OCI-LY1 (cell line): Measurements from ENCODE around the gene UGT3A2.

Experiments used
- H2AFZ ChIP-seq: fragments of 200-600 bp; sonication (generic), shearing (Covaris generic); 2 replicates; pipeline ENCODE4 v1.6.0; 2014; ENCODE audit warnings: antibody characterized with exemption, mild to moderate bottlenecking, low read length
- H3F3A ChIP-seq: fragments of 200-600 bp; sonication (generic), shearing (Covaris generic); 2 replicates; pipeline ENCODE4 v1.6.0; 2014; ENCODE audit warnings: mild to moderate bottlenecking, antibody characterized with exemption, low read length, moderate library complexity; ENCODE audit not compliant: insufficient read depth
- H3K27ac ChIP-seq: fragments of 200-600 bp; sonication (generic); 2 replicates; pipeline ENCODE4 v1.5.1; 2014; ENCODE audit warnings: low read length, mixed run types, mild to moderate bottlenecking, low read depth; ENCODE audit not compliant: poor library complexity, severe bottlenecking
- H3K27me3 ChIP-seq: fragments of 200-600 bp; sonication (generic); 2 replicates; pipeline ENCODE4 v1.6.0; 2014; ENCODE audit warnings: antibody characterized with exemption, mild to moderate bottlenecking, low read length, moderate library complexity; ENCODE audit not compliant: insufficient read depth
- H3K36me3 ChIP-seq: fragments of 200-600 bp; sonication (generic); 2 replicates; pipeline ENCODE4 v1.6.1; 2014; ENCODE audit warnings: mild to moderate bottlenecking, antibody characterized with exemption, low read length, moderate library complexity, mixed read lengths; ENCODE audit not compliant: insufficient read depth
- H3K4me1 ChIP-seq: fragments of 200-600 bp; sonication (generic); 2 replicates; pipeline ENCODE4 v1.5.1; 2014; ENCODE audit warnings: mild to moderate bottlenecking, low read length, moderate library complexity; ENCODE audit not compliant: insufficient read depth, severe bottlenecking
- H3K4me2 ChIP-seq: fragments of 200-600 bp; sonication (generic), shearing (Covaris generic); 2 replicates; pipeline ENCODE4 v1.6.1; 2014; ENCODE audit warnings: low read length
- H3K4me3 ChIP-seq: fragments of 200-600 bp; sonication (generic); 2 replicates; pipeline ENCODE4 v1.5.1; 2014; ENCODE audit warnings: low read length, low read depth, mild to moderate bottlenecking, mixed read lengths; ENCODE audit not compliant: poor library complexity, severe bottlenecking
- H3K79me2 ChIP-seq: fragments of 200-600 bp; shearing (Covaris generic); 2 replicates; pipeline ENCODE4 v1.6.1; 2016; ENCODE audit warnings: mixed run types, low read length, mixed read lengths; ENCODE audit not compliant: insufficient read depth
- H3K9ac ChIP-seq: fragments of 200-600 bp; sonication (generic), shearing (Covaris generic); 2 replicates; pipeline ENCODE4 v1.6.1; 2014; ENCODE audit warnings: mild to moderate bottlenecking, low read length, mixed read lengths
- H3K9me2 ChIP-seq: fragments of 200-600 bp; sonication (generic), shearing (Covaris generic); 2 replicates; pipeline ENCODE4 v1.6.1; 2014; ENCODE audit warnings: low read depth, mild to moderate bottlenecking, low read length, mixed read lengths
- H3K9me3 ChIP-seq: fragments of 200-600 bp; shearing (Covaris generic); 2 replicates; pipeline ENCODE4 v1.6.1; 2014; ENCODE audit warnings: low read length, mixed read lengths
- H4K20me1 ChIP-seq: fragments of 200-600 bp; sonication (generic), shearing (Covaris generic); 2 replicates; pipeline ENCODE4 v1.6.0; 2016; ENCODE audit warnings: mild to moderate bottlenecking, low read length; ENCODE audit not compliant: insufficient read depth
- CTCF ChIP-seq: fragments of 200-600 bp; sonication (generic), shearing (Covaris generic); IDR thresholded peaks from 2 replicates; pipeline ENCODE4 v1.5.1; 2017; ENCODE audit warnings: mild to moderate bottlenecking, antibody characterized with exemption, low read length, moderate library complexity, mixed read lengths
- EZH2 ChIP-seq: fragments of 200-600 bp; sonication (generic), shearing (Covaris generic); IDR thresholded peaks from 2 replicates; pipeline ENCODE4 v1.8.0; 2017; ENCODE audit warnings: borderline replicate concordance, mixed run types, mild to moderate bottlenecking, antibody characterized with exemption, low read length, moderate library complexity, mixed read lengths

Gene UGT3A2

GRCh38 chr5:36055984-36056383, 10.7 kb downstream of the UGT3A2 start:
- TF ChIP-seq EZH2 (no peak), CTCF (no peak)
- H3K9me3 ChIP-seq, result no peaks in the 10 kb centered on the region
- no peak overlapping the region for H3K4me3 ChIP-seq
- H3K36me3 ChIP-seq, result no peaks in the 10 kb centered on the region
- no peaks in the 10 kb centered on the region for H3K27me3 ChIP-seq
- H3K4me2 ChIP-seq, result no peak overlapping the region
- H3K4me1 ChIP-seq, result no peaks in the 10 kb centered on the region
- H3K27ac ChIP-seq, result no peak overlapping the region
- no peaks in the 10 kb centered on the region for H3F3A ChIP-seq
- no peak overlapping the region for H2AFZ ChIP-seq
- no peaks in the 10 kb centered on the region for H4K20me1 ChIP-seq
- H3K9me2 ChIP-seq, result no peaks in the 10 kb centered on the region
- no peaks in the 10 kb centered on the region for H3K79me2 ChIP-seq
- H3K9ac ChIP-seq, result no peak overlapping the region

- Histone ChIP-seq H3F3A (no peaks in the 10 kb centered on the region), H3K36me3 (no peaks in the 10 kb centered on the region), H3K9me3 (no peaks in the 10 kb centered on the region), H3K79me2 (no peaks in the 10 kb centered on the region), H3K4me3 (no peak overlapping the region), H3K4me1 (no peaks in the 10 kb centered on the region), H3K27ac (no peak overlapping the region), H2AFZ (no peak overlapping the region), H4K20me1 (no peaks in the 10 kb centered on the region), H3K27me3 (no peaks in the 10 kb centered on the region), H3K4me2 (no peak overlapping the region), H3K9me2 (no peaks in the 10 kb centered on the region), H3K9ac (no peak overlapping the region)
- TF ChIP-seq EZH2, result no peak
- no peak for TF ChIP-seq CTCF
Observed at GRCh38 chr5:36054647-36055046, 12.0 kb downstream of the UGT3A2 start.

DNA sequence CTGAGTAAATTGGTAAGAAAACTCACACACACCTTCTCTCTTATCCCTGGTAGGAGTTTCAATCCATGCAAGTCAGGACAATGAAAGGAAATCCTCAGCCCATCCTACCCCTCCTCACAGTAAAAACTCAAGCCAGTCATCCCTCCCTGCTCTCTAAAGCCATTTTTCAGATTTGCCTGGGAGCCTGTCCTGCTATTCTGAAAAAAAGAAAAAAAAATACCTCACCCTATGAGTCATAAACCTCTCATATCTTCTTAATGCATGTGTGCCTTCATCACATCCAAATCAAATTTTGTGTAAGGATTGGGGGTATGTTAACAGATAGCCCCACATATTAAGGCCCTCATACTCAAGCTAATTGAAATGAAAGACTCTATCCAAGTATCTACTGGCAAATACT, 14.1 kb downstream of the UGT3A2 start:
- Histone ChIP-seq H3K4me2 (no peak overlapping the region), H3K27me3 (no peaks in the 10 kb centered on the region), H4K20me1 (no peaks in the 10 kb centered on the region), H3K9ac (no peak overlapping the region), H2AFZ (no peak overlapping the region), H3K36me3 (no peaks in the 10 kb centered on the region), H3K9me3 (no peaks in the 10 kb centered on the region), H3F3A (no peaks in the 10 kb centered on the region), H3K4me1 (no peaks in the 10 kb centered on the region), H3K79me2 (no peaks in the 10 kb centered on the region), H3K9me2 (no peaks in the 10 kb centered on the region), H3K27ac (no peak overlapping the region), H3K4me3 (no peak overlapping the region)
- TF ChIP-seq EZH2, result no peak
- TF ChIP-seq CTCF, result no peak
